Measurements from ENCODE around the gene PDK3. TPM values are rescaled to one million over a fixed set of nuclear protein-coding genes. Genes with fewer than 3 reads are reported as not detected.

PDK3 gene
- total and polyA plus RNA-seq, 2 experiments from 2014 or later = 22.5 to 23.4 TPM

GRCh38 chrX:24513416-24513815, 48.3 kb downstream of the PDK3 start:
- no peaks in the 10 kb centered on the region for H3K79me2 ChIP-seq
- H2AFZ ChIP-seq = no peak overlapping the region
- no peaks in the 10 kb centered on the region for H3K9me3 ChIP-seq (ENCODE audit: low read depth)
- TF ChIP-seq CTCF (IDR thresholded peaks at IDR 0.05; ENCODE audit: poor library complexity) (no peak), EZH2phosphoT487 (IDR thresholded peaks at IDR 0.05; ENCODE audit: low read depth, severe bottlenecking, unreplicated experiment) (no peak), EZH2 (IDR thresholded peaks at IDR 0.05; ENCODE audit: borderline replicate concordance) (no peak)
- H3K9me2 ChIP-seq (replicated peaks; ENCODE audit: insufficient read depth) = no peaks in the 10 kb centered on the region
- H3K4me2 ChIP-seq = no peak overlapping the region
- no peaks in the 10 kb centered on the region for H3K36me3 ChIP-seq (replicated peaks; ENCODE audit: insufficient read depth, low read depth)
- no peak for DNase-seq (ENCODE audit: low spot score)
- whole genome bisulfite sequencing (ENCODE audit: low lambda C conversion rate, missing lambda C conversion rate) = 86% methylated on average over 5 of the region's 5 CpGs
- H3K27me3 ChIP-seq = no peaks in the 10 kb centered on the region
- H3K27ac ChIP-seq = no peak overlapping the region
- no peaks in the 10 kb centered on the region for H4K20me1 ChIP-seq (ENCODE audit: insufficient read depth, poor library complexity, severe bottlenecking)
- no peak overlapping the region for H3K4me3 ChIP-seq
- no peaks in the 10 kb centered on the region for H3K4me1 ChIP-seq (ENCODE audit: insufficient read depth)

- Histone ChIP-seq H3K4me2 (no peak overlapping the region), H3K36me3 (replicated peaks; ENCODE audit: insufficient read depth, low read depth) (no peaks in the 10 kb centered on the region), H3K4me1 (ENCODE audit: insufficient read depth) (no peaks in the 10 kb centered on the region), H3K4me3 (no peak overlapping the region), H3K9me3 (ENCODE audit: low read depth) (no peaks in the 10 kb centered on the region), H3K79me2 (no peaks in the 10 kb centered on the region), H3K27me3 (no peaks in the 10 kb centered on the region), H3K27ac (no peak overlapping the region), H4K20me1 (ENCODE audit: insufficient read depth, poor library complexity, severe bottlenecking) (no peaks in the 10 kb centered on the region), H3K9me2 (replicated peaks; ENCODE audit: insufficient read depth) (no peaks in the 10 kb centered on the region), H2AFZ (no peak overlapping the region)
- no peak for TF ChIP-seq EZH2phosphoT487 (IDR thresholded peaks at IDR 0.05; ENCODE audit: low read depth, severe bottlenecking, unreplicated experiment)
- TF ChIP-seq CTCF (IDR thresholded peaks at IDR 0.05; ENCODE audit: poor library complexity) = peak; percentile 76
- peak; percentile 51 for DNase-seq (ENCODE audit: low spot score)
- 43% methylated on average over 4 of the region's 4 CpGs for WGBS (ENCODE audit: low lambda C conversion rate, missing lambda C conversion rate)
Measured at GRCh38 chrX:24515447-24515846, 50.4 kb downstream of the PDK3 start.

GRCh38 chrX:24520472-24520871, 55.4 kb downstream of the PDK3 start:
- no peak overlapping the region for H3K4me2 ChIP-seq
- H3K9me2 ChIP-seq (replicated peaks; ENCODE audit: insufficient read depth) = no peaks in the 10 kb centered on the region
- no peak overlapping the region for H3K27ac ChIP-seq
- 94% methylated on average over 2 of the region's 2 CpGs for WGBS (ENCODE audit: low lambda C conversion rate, missing lambda C conversion rate)
- no peak for DNase-seq (ENCODE audit: low spot score)
- H3K9me3 ChIP-seq (ENCODE audit: low read depth) = no peaks in the 10 kb centered on the region
- H3K27me3 ChIP-seq = no peaks in the 10 kb centered on the region
- H4K20me1 ChIP-seq (ENCODE audit: insufficient read depth, poor library complexity, severe bottlenecking) = no peaks in the 10 kb centered on the region
- H3K36me3 ChIP-seq (replicated peaks; ENCODE audit: insufficient read depth, low read depth) = no peaks in the 10 kb centered on the region
- no peak overlapping the region for H3K4me3 ChIP-seq
- H3K4me1 ChIP-seq (ENCODE audit: insufficient read depth) = no peaks in the 10 kb centered on the region
- TF ChIP-seq CTCF (IDR thresholded peaks at IDR 0.05; ENCODE audit: poor library complexity) (no peak), EZH2phosphoT487 (IDR thresholded peaks at IDR 0.05; ENCODE audit: low read depth, severe bottlenecking, unreplicated experiment) (no peak), EZH2 (IDR thresholded peaks at IDR 0.05; ENCODE audit: borderline replicate concordance) (no peak)
- no peak overlapping the region for H2AFZ ChIP-seq
- H3K79me2 ChIP-seq = no peaks in the 10 kb centered on the region

GRCh38 chrX:24525455-24525854, 60.4 kb downstream of the PDK3 start:
- Histone ChIP-seq H3K27ac (no peak overlapping the region), H3K9me3 (ENCODE audit: low read depth) (no peaks in the 10 kb centered on the region), H3K4me3 (no peak overlapping the region), H3K4me1 (ENCODE audit: insufficient read depth) (no peaks in the 10 kb centered on the region), H4K20me1 (ENCODE audit: insufficient read depth, poor library complexity, severe bottlenecking) (no peaks in the 10 kb centered on the region), H3K9me2 (replicated peaks; ENCODE audit: insufficient read depth) (no peaks in the 10 kb centered on the region), H2AFZ (no peak overlapping the region), H3K36me3 (replicated peaks; ENCODE audit: insufficient read depth, low read depth) (no peaks in the 10 kb centered on the region), H3K79me2 (no peaks in the 10 kb centered on the region), H3K4me2 (no peak overlapping the region), H3K27me3 (no peaks in the 10 kb centered on the region)
- 100% methylated on average over 2 of the region's 2 CpGs for WGBS (ENCODE audit: low lambda C conversion rate, missing lambda C conversion rate)
- TF ChIP-seq EZH2phosphoT487 (IDR thresholded peaks at IDR 0.05; ENCODE audit: low read depth, severe bottlenecking, unreplicated experiment) (no peak), CTCF (IDR thresholded peaks at IDR 0.05; ENCODE audit: poor library complexity) (no peak), EZH2 (IDR thresholded peaks at IDR 0.05; ENCODE audit: borderline replicate concordance) (no peak)
- no peak for DNase-seq (ENCODE audit: low spot score)

Measured in hepatocyte (in vitro differentiated cells).